Loucy (cell line): Measurements from ENCODE around the gene MBD3L1.

Experiments
- H2AFZ ChIP-seq: fragments of 200-600 bp; sonication (generic); 2 replicates; pipeline ENCODE4 v1.6.0; 2016; ENCODE audit warnings: antibody characterized with exemption, mild to moderate bottlenecking, low read length, moderate library complexity
- H3F3A ChIP-seq: fragments of 200-600 bp; 2 replicates; pipeline ENCODE4 v1.6.0; 2016; ENCODE audit warnings: antibody characterized with exemption, low read depth, mild to moderate bottlenecking
- H3K27me3 ChIP-seq: fragments of 200-600 bp; sonication (generic); 2 replicates; pipeline ENCODE4 v1.6.1; 2014; ENCODE audit warnings: low read length, mild to moderate bottlenecking; ENCODE audit not compliant: insufficient read depth, poor library complexity, severe bottlenecking
- H3K36me3 ChIP-seq: fragments of 200-600 bp; sonication (generic); 2 replicates; pipeline ENCODE4 v1.6.1; 2016; ENCODE audit warnings: low read length; ENCODE audit not compliant: insufficient read depth
- H3K4me1 ChIP-seq: fragments of 200-600 bp; sonication (generic); 2 replicates; pipeline ENCODE4 v1.5.1; 2014; ENCODE audit warnings: low read length, mild to moderate bottlenecking; ENCODE audit not compliant: insufficient read depth, poor library complexity, severe bottlenecking
- H3K4me2 ChIP-seq: fragments of 200-600 bp; sonication (generic); 2 replicates; pipeline ENCODE4 v1.6.0; 2014; ENCODE audit warnings: antibody characterized with exemption, low read length, low read depth, mild to moderate bottlenecking; ENCODE audit not compliant: poor library complexity, severe bottlenecking
- H3K4me3 ChIP-seq: fragments of 200-600 bp; sonication (generic); 2 replicates; pipeline ENCODE4 v1.5.1; 2014; ENCODE audit warnings: low read length, mild to moderate bottlenecking, mixed read lengths; ENCODE audit not compliant: poor library complexity, severe bottlenecking
- H3K79me2 ChIP-seq: fragments of 200-600 bp; sonication (generic); 2 replicates; pipeline ENCODE4 v1.6.1; 2014; ENCODE audit warnings: low read length; ENCODE audit not compliant: insufficient read depth
- H3K9ac ChIP-seq: fragments of 200-600 bp; sonication (generic); 2 replicates; pipeline ENCODE4 v1.6.0; 2014; ENCODE audit warnings: mild to moderate bottlenecking, low read depth, low read length, moderate library complexity; ENCODE audit not compliant: poor library complexity, severe bottlenecking
- H3K9me2 ChIP-seq: fragments of 200-600 bp; sonication (generic); replicated peaks from 2 replicates; pipeline ENCODE4 v1.6.1; 2016; ENCODE audit warnings: low read depth, low read length, mixed read lengths
- H3K9me3 ChIP-seq: fragments of 200-600 bp; sonication (generic); 2 replicates; pipeline ENCODE4 v1.6.1; 2014; ENCODE audit warnings: mild to moderate bottlenecking, antibody characterized with exemption, low read length, low read depth; ENCODE audit not compliant: insufficient read depth
- H4K20me1 ChIP-seq: fragments of 200-600 bp; sonication (generic); 2 replicates; pipeline ENCODE4 v1.6.0; 2014; ENCODE audit warnings: antibody characterized with exemption, low read length, mild to moderate bottlenecking; ENCODE audit not compliant: insufficient read depth, poor library complexity, severe bottlenecking
- CTCF ChIP-seq: fragments of 200-600 bp; sonication (generic); conservative IDR thresholded peaks from 2 replicates; pipeline ENCODE4 v1.5.1; 2014; ENCODE audit warnings: mild to moderate bottlenecking, antibody characterized with exemption, low read length
- EZH2phosphoT487 ChIP-seq: fragments of 200-600 bp; IDR thresholded peaks from 2 replicates; pipeline ENCODE4 v1.6.1; 2018; ENCODE audit warnings: antibody characterized with exemption, mild to moderate bottlenecking, moderate library complexity, borderline replicate concordance

MBD3L1 gene

GRCh38 chr19:8827277-8827676 lies 4.9 kb upstream of the MBD3L1 start:
- no peaks in the 10 kb centered on the region for H3K9me2 ChIP-seq
- H3K27me3 ChIP-seq, result no peaks in the 10 kb centered on the region
- no peaks in the 10 kb centered on the region for H3K79me2 ChIP-seq
- peaks cover 12% of the 10 kb centered on the region for H3K4me1 ChIP-seq
- no peaks in the 10 kb centered on the region for H3F3A ChIP-seq
- H4K20me1 ChIP-seq, result no peaks in the 10 kb centered on the region
- no peak overlapping the region for H3K4me3 ChIP-seq
- H3K9me3 ChIP-seq, result no peaks in the 10 kb centered on the region
- H2AFZ ChIP-seq, result no peak overlapping the region
- TF ChIP-seq CTCF (no peak), EZH2phosphoT487 (no peak)
- H3K4me2 ChIP-seq, result no peak overlapping the region
- peaks cover 6% of the 10 kb centered on the region; the same call in 1 of the 2 replicates for H3K36me3 ChIP-seq
- no peak overlapping the region for H3K9ac ChIP-seq

- H3K4me2 ChIP-seq, result peak overlapping the region; percentile 73
- H3K9me2 ChIP-seq, result no peaks in the 10 kb centered on the region
- H3F3A ChIP-seq, result no peaks in the 10 kb centered on the region
- H3K27me3 ChIP-seq, result no peaks in the 10 kb centered on the region
- H2AFZ ChIP-seq, result peak overlapping the region; percentile 91
- no peaks in the 10 kb centered on the region for H4K20me1 ChIP-seq
- H3K4me3 ChIP-seq, result peak overlapping the region; percentile 84
- H3K4me1 ChIP-seq, result peaks cover 12% of the 10 kb centered on the region
- no peaks in the 10 kb centered on the region for H3K79me2 ChIP-seq
- no peaks in the 10 kb centered on the region for H3K9me3 ChIP-seq
- no peaks in the 10 kb centered on the region for H3K36me3 ChIP-seq
- H3K9ac ChIP-seq, result peak overlapping the region; percentile 89
- TF ChIP-seq EZH2phosphoT487 (no peak), CTCF (no peak)
These were observed 804 bp upstream of the MBD3L1 start for GRCh38 chr19:8831373-8831772.

GRCh38 chr19:8831832-8832131 lies 395 bp upstream of the MBD3L1 start:
- Histone ChIP-seq H3F3A (no peaks in the 10 kb centered on the region), H3K27me3 (no peaks in the 10 kb centered on the region), H3K79me2 (no peaks in the 10 kb centered on the region), H3K36me3 (no peaks in the 10 kb centered on the region), H2AFZ (peak overlapping the region; percentile 91), H3K9me2 (no peaks in the 10 kb centered on the region), H3K4me3 (peak overlapping the region; percentile 84), H3K9ac (peak overlapping the region; percentile 89), H4K20me1 (no peaks in the 10 kb centered on the region), H3K4me1 (peaks cover 12% of the 10 kb centered on the region), H3K4me2 (peak overlapping the region; percentile 73), H3K9me3 (no peaks in the 10 kb centered on the region)
- TF ChIP-seq CTCF, result no peak; the same call in 1 of the 2 replicates
- TF ChIP-seq EZH2phosphoT487, result no peak
